NOMO-1 (cell line): ENCODE results near the gene CPT1B.
A peak's percentile ranks its signal among the peaks of the same experiment; 100 is the strongest.
"Not testable (repeated sequence)": the region's sequence is repeated elsewhere in the genome, so short reads cannot be mapped to it uniquely, and the experiment has no call there.

Experiments
- DNase-seq, 2 experiments: peaks; one replicate each; lab custom pipeline; 2025; ENCODE audit not compliant: unreplicated experiment in 2 of 2; lab: John Stamatoyannopoulos, UW

CPT1B gene

DNA sequence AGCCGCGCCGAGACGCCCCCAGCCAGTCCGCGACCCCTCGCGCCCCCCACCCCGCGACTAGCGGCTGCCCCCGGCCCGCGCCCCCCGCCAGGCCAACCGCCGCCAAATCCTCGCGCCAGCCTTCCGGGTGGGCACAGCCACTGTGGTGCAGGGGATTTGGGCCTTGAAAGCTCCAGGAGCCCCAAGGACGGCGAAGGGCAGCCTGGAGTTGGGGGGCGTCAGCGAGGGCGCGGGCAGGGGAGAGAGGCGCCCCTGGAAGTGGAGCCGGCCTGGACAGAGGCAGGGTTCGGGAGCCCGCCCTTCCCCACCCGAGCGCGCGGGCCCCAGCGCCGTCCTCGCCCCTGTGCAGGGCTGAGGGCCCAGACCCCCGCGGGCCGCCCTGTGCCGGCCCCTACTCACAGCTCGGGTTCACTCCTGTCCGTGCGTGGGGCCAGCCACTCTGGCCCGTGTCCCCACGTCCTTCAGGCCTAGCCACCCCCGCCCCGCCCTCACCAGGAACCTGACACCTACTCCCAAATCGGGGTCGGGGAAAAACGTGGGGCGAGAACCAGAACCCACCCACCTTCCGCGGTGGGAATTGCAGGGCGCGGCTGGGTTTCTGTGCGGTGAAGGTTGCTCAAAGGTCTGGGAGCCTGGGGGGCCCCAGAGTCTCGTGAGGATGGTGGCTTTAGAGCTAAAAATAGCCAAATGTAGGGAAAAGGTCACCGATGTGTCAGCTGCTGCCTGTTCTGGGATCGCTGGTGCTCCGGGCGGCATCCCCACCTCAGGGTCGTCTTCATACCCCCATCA is at the start of gene CPT1B:
CPT1B (minus strand) TSS at position 441 of the 789 bp plus-strand sequence. CDS start 512 bp downstream, outside the sequence.
- no peak for DNase-seq

DNA sequence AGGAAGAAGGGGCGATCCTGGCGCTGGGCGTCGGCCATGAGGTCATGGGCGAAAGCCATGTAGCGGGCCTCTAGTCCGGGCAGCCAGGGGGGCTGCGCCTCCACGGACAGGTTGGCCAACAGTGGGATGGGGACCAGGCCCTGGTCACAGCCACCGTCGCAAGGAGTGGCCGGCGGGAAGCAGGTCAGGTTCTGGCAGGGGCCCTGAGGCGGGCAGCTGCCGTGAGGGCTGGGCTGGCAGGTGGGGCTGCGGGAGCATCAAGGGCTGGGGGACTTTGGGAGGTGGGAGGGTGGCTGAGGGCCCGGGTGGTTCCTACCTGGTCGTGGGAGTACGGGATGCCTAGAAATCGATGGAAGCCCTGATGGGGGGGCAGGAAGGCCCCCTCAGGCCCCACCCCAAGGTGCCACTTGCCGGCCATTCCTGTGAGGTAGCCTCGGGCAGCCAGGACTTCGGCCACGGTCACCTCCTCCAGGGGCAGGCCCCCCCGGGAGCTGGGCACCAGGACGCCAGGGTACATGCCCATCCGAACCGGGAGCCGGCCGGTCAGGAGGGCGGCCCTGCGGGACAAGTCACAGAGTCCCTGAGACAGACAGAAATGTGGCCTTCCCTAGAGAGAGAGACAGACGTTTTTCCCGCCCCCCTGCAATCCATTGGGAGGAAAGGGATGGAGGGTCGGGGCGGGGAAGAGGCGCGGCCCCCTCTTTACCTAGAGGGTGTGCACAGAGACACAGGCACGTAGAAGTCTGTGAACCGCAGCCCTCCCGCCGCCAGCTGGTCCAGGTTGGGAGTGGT is 48.8 kb upstream of the CPT1B start:
- DNase-seq: no peak

DNA sequence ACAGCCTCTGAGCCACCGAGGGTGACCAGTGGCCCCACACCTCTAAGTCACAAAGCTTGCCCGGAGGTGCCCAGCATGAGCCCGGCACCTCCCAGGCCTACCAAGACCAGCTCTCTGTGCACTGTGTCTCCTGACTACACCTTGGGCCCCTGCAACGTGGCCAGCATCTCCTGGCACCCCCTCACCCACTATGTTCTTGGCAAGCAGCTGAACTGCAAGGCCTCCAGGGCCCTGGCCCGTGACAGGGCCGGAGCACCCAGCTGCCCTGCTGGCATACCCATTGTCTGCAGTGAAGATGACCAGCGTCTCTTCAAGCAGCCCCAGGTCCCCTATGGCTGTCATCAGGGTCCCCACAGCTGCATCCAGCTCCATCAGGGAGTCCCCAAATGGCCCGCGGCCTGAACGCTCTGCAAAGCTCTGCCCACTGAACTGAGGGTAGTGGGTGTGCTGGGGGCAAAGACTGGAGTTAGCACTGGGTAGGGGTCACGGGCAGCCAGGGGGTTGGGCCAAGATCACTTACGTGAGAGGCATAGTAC is 48.2 kb upstream of the CPT1B start:
- no peak for DNase-seq

DNA sequence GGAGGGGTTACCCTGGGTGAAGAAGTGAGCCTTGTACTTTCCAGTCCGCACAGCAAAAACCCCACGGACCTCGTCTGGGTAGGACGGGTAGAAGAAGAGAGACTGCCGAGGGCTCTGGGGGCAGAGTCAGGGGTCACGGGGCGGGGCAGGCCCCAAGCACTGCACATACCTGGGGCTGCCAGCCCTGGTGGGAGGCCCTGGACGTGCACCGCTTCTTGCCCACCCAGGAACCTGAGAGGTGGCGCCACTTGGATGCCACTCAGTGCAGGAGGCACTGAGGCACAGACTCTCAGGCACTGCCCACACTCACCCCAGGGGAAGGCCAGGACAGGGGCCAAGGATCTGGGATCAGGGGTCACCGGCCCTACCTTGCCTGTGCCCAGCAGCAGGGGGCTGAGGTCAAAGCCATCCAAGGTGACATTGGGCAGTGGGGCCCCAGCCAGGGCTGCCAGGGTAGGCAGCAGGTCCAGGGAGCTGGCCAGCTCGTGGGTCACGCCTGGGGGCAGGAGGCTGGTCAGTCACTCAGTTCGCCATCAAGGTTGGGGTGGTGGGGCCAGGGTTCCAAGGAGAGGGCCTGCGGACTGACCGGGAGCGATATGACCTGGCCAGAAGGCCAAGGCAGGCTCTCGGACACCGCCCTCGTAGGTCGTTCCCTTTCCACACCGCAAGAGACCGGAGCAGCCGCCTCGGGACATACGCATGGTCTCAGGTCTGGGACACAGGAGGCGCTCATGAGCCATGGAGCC is 47.5 kb upstream of the CPT1B start:
- no peak for DNase-seq

DNA sequence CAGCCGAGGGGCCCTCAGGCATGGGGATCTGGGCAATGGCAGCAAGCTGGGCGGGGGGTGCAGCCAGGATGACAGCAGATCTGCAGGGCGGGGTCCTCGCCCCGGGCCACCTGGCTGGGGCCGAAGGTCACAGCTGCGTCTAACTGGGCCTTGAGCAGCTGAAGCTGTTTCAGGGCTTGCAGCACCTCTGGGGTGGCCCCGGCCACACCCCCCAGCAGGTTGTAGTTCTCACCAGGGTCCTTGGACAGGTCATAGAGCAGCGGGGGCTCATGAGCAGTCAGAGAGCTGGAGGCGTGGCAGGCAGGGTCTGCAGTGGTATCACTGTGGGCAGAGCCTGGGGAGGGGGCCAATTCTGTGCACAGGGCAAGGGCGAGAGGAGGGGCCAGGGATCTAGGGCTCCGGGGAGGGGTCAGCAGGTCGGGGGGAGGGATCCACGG is 46.9 kb upstream of the CPT1B start:
- DNase-seq: no peak

DNA sequence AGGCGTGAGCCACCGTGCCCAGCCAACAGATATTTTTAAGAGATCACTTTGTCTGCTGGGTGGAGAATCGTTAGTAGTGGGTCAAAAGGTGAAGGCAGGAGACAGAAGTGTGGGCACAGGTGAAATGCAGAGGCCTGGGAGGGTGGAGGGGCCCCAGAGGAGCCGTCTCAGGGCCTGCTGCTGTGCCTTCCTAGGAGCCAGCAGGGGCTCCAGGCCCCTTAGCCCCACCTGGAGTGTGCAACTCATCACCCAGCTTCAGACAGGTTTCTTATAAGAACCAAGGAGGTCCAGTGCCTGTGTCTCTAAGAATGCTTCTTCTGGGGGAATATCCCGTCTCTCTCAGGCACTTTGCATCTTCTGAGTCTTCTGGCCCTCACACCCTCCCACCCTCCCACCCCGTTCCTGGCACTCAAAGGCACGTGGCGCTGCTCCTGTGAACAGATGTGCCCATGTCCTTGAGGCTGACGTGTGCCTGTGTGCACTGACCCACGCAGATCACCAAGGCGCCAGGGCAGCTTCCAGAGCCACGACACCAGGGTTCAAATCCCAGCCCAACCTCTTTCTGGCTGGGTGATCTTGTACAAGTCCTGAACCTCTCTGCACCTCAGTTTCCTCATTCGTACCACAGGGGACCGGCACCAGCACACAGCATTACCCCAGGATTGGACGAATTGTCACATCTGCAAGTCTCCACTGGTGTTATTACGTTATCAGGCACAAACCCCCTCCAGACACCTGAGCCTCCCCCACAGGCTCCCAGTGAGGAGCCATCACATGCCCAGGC is 46.3 kb upstream of the CPT1B start:
- no peak for DNase-seq

DNA sequence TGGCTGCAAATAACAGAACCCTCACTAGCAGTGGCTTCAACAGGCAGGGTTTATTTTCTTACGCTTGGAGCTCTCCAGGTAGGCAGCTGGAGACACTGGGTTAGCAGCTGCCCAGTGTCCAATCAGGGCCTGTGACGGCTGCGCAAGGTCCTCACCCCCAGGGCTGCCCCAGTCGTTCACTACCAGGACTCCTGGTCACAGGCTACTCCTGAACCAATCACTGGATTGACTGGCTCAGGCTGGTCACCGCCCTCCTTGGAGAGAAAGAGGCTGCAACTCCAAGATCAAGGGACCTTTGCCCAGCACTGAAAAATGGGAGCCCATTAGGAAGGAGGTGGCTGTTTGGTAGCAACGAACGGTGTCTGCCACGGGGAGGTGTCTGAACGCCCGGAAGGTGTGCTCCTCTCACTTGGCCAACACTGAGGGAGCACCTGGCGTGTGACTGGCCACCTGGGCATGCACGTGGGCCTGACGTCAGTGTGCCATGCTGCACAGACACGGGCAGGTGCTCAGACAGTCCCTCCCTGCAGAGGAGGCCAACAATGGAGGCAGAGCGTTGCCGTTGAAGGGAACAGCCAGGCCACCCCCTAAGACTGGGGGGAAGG is 44.6 kb upstream of the CPT1B start:
- DNase-seq: no peak

DNA sequence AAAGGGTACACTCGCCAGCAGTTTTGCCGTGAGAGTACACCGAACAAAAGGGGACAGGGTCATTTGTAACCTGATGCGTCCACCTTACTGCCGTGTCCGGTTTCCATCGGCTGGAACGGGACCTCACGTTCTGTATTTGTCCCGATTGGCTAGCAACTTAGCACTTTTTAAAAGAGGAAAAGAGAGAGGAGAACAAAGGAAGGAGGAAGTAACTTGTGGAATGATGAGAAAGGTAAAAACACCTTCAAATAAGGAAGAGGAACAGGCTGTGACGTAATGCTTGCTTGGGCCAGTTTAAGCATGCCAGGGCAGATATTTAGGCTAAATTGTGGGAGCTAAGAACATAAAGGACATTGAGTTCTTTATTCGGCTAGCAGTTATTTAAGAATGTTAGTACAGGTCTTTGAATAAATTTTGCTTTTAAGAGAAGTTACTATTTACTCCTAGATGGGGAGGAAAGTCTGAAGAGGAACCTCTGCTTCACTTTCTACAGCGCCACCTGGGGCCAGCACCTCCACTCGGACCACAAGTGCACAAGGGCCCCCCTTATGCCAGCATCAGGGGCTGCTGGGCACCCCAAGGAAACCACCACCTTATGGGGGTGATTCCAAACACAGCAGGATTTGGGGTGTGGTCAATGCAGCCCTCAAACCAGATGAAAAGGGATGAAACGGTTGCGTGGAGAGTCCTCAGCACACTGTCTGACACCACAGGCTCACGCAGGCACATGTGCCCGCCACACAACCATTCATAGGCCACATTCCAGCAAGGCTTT is 43.9 kb upstream of the CPT1B start:
- peak in 1 of 2 experiments; percentile 27 for DNase-seq

DNA sequence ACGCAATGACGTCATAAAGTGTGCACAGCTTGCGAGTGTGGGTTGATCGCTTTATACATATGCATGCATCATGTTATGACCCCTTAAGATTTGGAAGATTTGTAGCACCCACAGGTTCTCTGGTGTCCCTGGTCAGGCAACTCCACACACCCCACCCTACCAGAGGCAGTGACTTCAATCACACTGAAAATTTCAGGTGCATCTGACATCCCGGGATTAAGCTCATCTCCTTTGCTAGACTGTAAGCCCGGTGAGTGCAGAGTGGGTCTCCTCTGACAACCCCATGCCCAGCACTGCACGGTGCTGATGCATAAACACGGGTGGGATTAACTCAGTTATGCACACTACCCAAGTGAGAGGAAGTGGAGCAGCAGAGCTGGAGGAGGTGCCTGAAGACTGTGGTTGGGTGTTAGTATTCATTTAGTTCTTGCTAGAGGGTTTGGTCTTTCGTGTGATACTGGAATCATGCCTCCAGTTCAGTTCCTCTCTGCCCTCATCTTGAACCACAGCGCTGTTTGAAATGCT is 43.2 kb upstream of the CPT1B start:
- DNase-seq: peak; percentile 64 to 80

DNA sequence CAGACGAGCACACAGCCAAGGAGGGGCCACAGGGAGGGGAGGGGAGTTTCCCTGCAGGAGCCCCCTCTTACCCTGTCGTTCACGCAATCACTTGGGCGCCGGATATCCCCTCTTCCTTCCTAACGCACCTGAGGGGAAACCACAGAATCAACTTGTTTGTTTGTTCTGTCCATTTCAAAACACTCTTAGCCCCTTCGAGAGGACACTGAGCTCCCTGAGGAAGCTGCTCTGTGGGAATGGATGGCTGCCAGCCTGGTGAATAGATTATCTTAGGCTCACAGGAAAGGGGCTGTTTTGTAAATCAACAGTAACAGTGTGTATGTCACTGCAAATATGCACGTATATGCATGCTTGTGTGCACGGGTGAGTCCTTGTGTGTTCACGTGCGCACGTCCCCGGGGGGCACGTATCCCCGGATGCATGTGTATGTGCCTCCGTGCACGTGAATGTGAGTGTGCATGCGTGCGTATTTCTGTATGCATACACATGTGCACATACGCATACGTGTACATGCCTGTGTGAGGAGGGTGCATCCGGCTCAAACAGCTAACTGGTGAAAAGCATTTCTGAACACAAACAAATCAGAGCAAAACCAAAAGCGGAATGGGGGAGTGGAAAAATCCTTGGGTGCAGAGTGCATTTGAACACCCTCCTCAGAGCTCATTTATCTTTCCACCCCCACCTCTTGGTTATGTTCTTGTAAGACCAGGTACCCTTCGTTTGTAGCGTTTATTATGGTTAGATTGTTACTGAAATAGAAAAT is 42.5 kb upstream of the CPT1B start:
- peak in 1 of 2 experiments; percentile 44 for DNase-seq

DNA sequence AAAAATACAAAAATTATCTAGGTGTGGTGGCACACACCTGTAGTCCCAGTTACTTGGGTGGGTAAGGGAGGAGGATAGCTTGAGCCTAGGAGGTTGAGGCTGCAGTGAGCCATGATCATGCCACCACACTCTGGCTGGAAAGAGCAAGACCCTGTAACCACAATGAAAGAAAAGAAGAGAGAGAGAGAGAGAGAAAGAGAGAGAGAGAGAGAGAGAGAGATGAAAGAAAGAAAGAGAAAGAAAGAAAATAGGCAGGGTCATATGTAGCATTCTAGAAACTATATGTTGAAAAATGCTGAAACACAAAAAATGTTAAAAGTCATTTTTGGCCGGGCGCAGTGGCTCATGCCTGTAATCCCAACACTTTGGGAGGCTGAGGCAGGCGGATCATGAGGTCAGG is 36.1 kb upstream of the CPT1B start:
- DNase-seq: not testable (repeated sequence)

DNA sequence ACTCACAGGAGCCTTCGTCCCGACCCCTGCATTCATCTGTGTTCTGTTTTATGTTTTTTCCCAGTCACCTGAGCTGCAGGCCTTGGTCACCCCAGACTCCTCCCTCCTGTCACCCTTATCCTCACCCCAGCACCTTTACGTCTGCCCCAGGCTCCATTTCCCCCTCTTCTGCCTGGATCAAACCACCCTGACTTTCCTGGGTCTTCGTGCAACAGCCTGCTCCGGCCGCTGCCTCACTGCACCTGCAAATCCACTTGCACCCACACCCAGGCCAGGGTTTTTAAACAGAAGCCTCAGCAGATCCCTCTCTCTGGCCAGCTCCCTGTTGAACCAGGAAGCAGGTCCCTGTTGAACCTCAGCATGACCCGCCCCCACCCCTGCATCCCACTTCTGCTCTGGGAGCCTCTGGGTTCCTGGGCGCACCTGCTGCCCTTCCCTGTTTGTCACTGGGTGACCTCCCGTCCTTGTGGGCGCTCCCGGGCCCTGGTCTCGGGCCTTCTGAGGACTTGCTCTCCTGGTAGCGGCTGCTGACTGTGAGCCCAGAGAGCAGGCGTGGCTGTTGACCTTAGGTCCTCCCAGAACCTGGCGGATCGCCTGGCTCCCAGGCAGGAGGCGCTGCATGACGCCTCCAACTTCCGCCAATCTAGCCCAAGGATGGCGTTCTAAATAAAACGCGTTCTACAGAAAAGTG is 35.2 kb upstream of the CPT1B start:
- no peak for DNase-seq

DNA sequence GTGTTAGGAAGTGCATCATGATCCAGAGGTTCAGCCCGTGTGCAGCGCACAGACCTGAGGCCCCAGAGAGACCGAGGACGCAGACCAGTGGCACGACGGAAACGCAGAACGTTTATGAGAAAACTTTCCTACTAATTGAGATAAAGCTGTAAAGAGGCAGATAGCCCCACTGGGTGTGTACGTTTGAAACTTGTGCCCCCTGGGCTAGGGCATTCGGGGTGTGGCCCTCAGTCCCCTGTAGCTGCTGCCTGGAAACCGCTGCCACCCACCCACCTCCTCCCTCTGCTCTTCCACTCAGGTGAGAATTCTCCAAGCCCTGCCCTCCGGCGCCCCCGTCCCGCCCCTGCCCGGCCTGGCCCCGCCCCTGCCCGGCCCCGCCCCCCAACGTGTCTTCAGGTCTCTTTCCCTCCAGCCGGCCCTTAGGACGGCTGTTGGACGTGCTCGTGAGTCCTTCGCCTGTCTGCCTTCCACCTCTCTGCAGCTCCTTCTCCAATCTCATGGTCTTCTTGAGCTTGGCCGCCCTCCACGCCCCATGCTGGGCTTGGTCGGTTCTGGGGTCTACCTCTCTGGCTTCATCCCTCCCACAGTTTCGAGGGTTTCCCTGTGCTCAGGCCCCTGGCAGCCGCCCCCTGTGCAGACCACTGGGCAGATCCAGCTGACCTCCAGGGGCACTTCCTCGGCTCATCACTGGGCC is 34.4 kb upstream of the CPT1B start:
- no peak for DNase-seq

DNA sequence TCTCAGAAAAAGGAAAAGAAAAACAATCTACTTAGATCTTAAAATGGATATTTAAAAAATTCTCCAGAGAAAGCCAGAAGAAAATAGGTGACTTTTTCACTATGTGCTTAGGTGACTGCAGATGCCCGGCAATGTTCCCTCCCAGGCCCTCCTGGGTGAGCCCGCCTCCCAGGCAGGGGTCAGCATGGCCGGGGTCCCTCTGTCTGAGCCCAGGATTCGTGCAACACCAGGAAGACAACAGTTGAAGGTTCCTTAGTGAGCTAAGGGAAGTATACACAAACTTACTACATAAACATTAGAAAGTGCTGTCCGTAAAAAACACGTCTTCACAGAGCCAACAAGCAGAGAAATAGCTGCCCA is 33.9 kb upstream of the CPT1B start:
- no peak for DNase-seq

DNA sequence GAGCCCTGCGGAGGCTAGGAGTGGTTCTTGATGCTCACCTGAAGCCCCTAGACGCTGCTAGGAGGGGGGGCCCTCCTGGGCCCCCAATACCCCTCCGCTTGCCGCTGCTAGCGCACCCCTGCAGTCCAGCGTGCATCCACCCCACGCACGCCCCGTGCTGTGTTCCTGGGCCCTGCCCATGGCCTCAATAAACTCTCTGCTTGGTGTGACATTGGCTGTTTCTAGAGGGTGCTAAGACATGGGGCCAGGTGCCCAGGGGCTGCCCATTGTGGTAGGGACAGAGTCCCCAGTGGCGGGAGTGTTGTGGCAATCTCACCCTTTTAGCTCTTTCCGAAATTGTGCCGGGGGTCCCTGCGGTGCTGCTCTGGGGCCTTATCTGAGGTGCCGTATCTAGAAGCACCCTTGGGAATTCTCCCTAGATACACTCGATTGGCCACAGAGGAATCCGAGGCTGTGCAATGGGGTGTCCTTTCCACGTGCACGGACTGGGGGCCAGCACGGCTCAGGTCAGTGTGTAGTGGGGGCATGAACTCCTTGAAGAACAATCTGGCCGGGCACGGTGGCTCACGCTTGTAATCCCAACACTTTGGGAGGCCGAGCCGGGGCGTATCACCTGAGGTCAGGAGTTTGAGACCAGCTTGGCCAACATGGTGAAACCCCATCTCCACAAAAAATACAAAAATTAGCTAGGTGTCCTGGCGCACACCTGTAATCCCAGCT is 33.3 kb upstream of the CPT1B start:
- no peak for DNase-seq

DNA sequence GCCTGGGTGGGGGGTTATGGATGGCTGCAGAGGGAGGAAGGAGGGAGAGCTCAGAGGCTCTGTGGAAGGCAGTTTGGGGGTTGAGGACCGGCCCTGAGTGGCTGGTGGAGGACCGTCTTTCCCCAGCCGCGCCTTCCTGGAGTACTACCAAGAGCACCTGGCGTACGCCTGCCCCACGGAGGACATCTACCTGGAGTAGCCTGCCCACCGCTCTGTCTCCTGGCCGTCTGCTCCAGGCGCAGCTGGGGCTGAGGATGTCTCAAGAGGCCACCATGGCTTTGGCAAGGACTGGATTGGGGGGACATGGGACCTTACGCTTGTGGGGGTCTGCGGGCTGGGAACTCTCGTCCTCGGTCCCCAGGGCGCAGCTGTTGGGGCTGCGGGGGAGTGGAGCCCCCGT is 32.4 kb upstream of the CPT1B start:
- no peak for DNase-seq
